PFSK-1 (cell line): ENCODE data around the gene SPATA6L.

Source experiments
- POLR2AphosphoS5 ChIP-seq: IDR thresholded peaks from 2 replicates; pipeline ENCODE4 v1.6.1; 2012; ENCODE audit warnings: low read depth, mild to moderate bottlenecking, control low read depth, low read length, moderate library complexity
- REST ChIP-seq, 2 experiments: IDR thresholded peaks; 2 replicates each; pipeline versions ENCODE4 v1.6.1 to v1.8.0; 2011 to 2012; ENCODE audit warnings: low read depth in 2 of 2, low read length in 2 of 2, control low read depth in 1 of 2, inconsistent platforms in 1 of 2, mild to moderate bottlenecking in 1 of 2, moderate library complexity in 1 of 2; ENCODE audit not compliant: insufficient read depth in 1 of 2
- TAF1 ChIP-seq: IDR thresholded peaks from 2 replicates; pipeline ENCODE4 v1.6.1; 2012; ENCODE audit warnings: low read length, control low read depth, borderline replicate concordance; ENCODE audit not compliant: insufficient read depth

DNA sequence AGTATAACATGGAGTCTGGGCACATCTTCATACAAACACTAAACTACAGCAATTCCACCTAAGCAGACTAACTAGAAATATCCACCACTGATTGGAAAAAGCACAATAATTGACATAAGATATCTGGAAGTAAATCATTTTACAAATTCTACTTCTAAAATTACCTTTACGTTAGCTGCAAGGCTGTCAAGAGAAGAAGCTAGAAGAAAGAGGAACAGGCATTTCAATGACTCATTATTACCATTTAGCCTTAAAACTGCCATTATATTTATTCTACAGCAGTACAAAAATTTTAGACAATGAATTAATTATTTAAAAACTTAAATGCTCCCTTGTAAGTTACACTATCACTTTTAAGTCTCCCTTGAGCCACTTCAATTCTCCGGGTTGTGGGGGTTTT lies 47.6 kb downstream of the SPATA6L start:
- no peak for TF ChIP-seq POLR2AphosphoS5
- TF ChIP-seq TAF1: no peak
- no peak for TF ChIP-seq REST (IDR thresholded peaks at IDR 0.05; ENCODE audit: insufficient read depth in 1 of 2, low read depth in 2 of 2, low read length in 2 of 2)
